Measurements from ENCODE around the gene SRP14.
"Not testable (repeated sequence)": the region's sequence is repeated elsewhere in the genome, so short reads cannot be mapped to it uniquely, and the experiment has no call there.

SRP14 gene

GRCh38 chr15:40016224-40016865 is 22.6 kb downstream of the SRP14 start:
- DNase-seq, result peak; percentile 31

GRCh38 chr15:40014390-40014789 is 24.6 kb downstream of the SRP14 start:
- DNase-seq, result no peak

- not testable (repeated sequence) for DNase-seq
These were observed 25.6 kb downstream of the SRP14 start for GRCh38 chr15:40013372-40013771.

DNA sequence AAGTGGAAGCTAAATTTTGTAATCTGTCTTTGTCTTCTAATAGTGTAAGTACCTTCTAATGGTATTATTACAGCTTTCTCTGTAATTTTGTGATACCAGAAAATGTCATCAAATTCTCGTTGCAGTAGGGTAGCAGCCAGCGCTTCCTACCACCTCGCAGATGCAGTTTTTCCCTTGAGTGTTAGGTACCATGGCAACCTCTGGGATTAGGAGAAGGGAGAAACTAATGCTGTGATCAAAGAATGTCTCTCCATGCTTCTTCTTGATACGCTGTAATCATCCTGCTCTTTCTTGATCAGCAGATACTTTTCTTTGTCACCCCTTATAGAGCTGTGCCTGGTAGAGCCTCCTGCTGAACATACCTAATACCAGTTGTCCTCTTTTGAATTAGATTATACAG is 27.7 kb downstream of the SRP14 start:
- DNase-seq, result no peak

DNA sequence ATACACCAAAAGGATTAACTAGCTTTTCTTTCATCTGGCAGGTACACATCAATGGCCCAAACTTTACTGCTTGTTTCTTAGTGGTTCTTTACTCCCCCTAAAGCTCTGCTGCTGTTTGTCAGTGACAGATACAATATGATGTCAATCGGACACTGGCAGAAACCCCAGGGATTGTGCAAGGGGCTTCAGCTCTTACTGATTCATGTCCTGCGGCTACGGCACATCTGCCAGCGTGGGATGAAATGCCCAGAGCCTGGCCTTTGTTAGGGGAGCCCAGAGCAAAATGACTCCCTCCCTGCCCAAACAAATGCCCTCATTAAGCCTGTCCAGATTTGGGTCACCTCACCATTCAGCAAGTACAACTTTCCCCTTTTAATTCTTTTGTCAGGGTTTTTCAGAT is 28.3 kb downstream of the SRP14 start:
- no peak for DNase-seq

DNA sequence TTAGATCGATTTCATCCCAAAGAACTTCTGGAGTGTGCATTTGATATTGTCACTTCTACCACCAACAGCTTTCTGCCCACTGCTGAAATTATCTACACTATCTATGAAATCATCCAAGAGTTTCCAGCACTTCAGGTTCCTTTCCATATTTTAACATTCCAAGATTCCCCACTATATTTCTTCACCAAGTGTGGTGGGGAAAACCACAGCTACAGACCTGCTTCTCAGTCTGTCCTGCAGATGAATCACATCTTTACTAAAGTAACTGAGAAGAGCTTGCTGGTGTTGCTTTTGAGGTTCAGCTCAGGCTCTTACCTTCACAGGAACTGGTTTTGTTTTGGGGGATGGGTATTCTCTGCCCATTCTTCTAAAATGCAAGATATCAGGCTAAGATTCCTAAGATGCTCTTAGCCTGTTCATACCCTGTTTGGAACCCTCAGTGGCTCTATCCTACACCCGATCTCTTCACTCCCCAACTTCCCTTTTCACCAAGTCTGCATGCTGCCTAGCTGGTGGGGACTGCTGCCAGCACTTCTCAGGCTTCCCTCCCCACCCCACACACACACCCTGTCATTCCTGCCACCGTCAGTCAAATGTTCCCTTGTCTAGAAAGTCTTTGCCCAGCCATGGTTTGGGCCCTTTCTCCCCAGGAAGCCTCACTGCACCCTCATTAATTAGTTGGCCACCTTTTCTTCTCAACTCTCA is 30.8 kb downstream of the SRP14 start:
- DNase-seq, result no peak

DNA sequence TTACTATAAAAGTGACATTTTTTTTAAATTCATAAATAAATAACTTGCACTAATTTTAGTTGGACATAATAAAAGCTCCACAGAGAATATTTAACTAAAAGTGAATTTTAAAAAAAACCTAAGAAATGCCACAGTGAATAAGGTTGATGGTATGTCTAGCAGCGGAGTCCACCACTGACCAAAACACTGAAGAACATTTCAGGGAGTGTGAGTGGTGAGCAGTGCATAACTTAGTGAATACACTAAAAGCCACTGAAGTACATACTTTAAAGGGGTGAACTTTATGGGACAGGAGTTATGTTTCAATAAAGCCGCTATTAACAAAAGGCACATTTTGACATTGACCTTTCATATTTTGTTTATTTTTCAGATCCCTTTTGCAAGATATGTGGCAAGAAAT is 32.3 kb downstream of the SRP14 start:
- no peak for DNase-seq

GRCh38 chr15:40006003-40006402 is 33.0 kb downstream of the SRP14 start:
- DNase-seq, result no peak

- DNase-seq, result no peak
These were observed 35.7 kb downstream of the SRP14 start for GRCh38 chr15:40003116-40003916.

GRCh38 chr15:40002295-40002694 is 36.7 kb downstream of the SRP14 start:
- DNase-seq, result no peak

DNA sequence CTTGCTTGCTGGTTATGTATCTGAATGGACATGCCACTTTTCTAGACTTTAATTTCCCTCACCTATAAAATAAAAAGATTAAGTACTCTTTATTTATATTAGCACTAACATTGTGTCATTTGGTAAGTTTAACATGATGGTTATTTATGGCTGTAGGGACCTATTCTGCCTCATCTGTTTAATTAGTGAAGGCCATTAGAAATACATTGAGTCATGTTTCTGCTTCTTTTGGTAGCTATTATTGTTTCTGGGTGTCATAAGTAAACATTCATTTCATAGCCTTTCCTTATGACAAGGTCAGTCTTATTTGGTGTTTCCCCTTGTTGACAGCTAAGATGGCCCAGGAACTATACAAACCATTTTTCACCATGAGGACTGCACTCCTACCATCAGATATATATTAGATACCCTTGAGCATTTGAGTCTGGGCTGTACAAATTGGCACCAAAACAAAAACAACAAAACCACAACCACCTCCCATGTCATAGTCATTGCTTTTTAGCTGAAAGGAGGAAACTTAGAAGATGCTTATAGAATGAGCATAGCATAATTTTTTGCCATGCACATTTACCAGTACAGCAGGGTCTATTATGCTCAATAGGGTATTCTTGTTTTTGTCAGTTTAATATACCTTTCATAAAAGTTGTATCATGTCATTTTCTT is 39.3 kb downstream of the SRP14 start:
- DNase-seq, result no peak

- no peak for DNase-seq
These were observed 40.4 kb downstream of the SRP14 start for GRCh38 chr15:39998511-39999077.

DNA sequence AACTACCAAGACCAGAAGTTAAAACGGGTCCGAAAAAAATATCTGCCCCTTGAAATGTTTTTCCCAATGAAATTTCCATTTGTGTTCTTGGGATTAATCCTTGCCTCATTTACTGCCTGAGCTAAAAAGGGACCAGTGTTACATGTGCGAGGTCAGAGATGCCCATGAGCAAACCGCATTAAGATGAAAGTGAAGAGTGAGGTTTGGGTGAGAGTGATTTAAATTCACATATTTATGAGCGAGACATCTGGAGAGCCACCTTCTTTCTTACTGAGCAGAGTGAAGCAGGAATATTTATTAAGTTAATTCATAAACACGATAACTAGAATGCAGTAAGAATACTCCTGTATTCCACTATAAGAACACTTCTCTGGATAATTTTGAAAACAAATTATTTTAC is 41.3 kb downstream of the SRP14 start:
- no peak for DNase-seq

- no peak for DNase-seq
These were observed 42.0 kb downstream of the SRP14 start for GRCh38 chr15:39997031-39997430.

- not testable (repeated sequence) for DNase-seq
These were observed 42.8 kb downstream of the SRP14 start for GRCh38 chr15:39996228-39996627.

GRCh38 chr15:39992953-39993352 is 46.0 kb downstream of the SRP14 start:
- not testable (repeated sequence) for DNase-seq

- no peak for DNase-seq
These were observed 48.3 kb downstream of the SRP14 start for GRCh38 chr15:39990706-39991105.

- DNase-seq, result no peak
These were observed 51.2 kb downstream of the SRP14 start for GRCh38 chr15:39987821-39988220.
